Measurements from ENCODE around the gene DUSP28. TPM values are rescaled to one million over a fixed set of nuclear protein-coding genes. Genes with fewer than 3 reads are reported as not detected.

The DUSP28 gene
- total RNA-seq, 6 experiments from 2014 or later: 3.1 to 5.0 (median 4.3) TPM

- Mint-ChIP-seq H3K4me3 (peak overlapping the region; percentile 46), H3K27me3 (ENCODE audit: insufficient read depth) (peaks cover 3% of the 10 kb centered on the region), H3K27ac (peak overlapping the region; percentile 87), H3K36me3 (ENCODE audit: low read depth) (peaks cover 23% of the 10 kb centered on the region), H3K9me3 (0 out of 2 replicates have a peak, but pooled peaks cover 4% of the 10 kb centered on the region), H3K4me1 (ENCODE audit: low read depth) (peaks cover 51% of the 10 kb centered on the region)
- peak; percentile 90 for DNase-seq
- peak; percentile 44; the same call in 1 of the 2 replicates for TF ChIP-seq CTCF (IDR thresholded peaks at IDR 0.05)
Measured at GRCh38 chr2:240579771-240580614, 19.8 kb downstream of the DUSP28 start.

- H3K36me3 Mint-ChIP-seq (ENCODE audit: low read depth): peaks cover 23% of the 10 kb centered on the region
- peaks cover 5% of the 10 kb centered on the region; the same call in 1 of the 2 replicates for H3K27me3 Mint-ChIP-seq (ENCODE audit: insufficient read depth)
- 0 out of 2 replicates have a peak, but pooled peaks cover 4% of the 10 kb centered on the region for H3K9me3 Mint-ChIP-seq
- no peak for TF ChIP-seq CTCF (IDR thresholded peaks at IDR 0.05)
- H3K4me1 Mint-ChIP-seq (ENCODE audit: low read depth): peaks cover 52% of the 10 kb centered on the region
- peak; percentile 23 for DNase-seq
- peak overlapping the region; percentile 18; the same call in 1 of the 2 replicates for H3K4me3 Mint-ChIP-seq
- H3K27ac Mint-ChIP-seq: no peak overlapping the region; the same call in 1 of the 2 replicates
Measured at GRCh38 chr2:240581811-240582210, 21.7 kb downstream of the DUSP28 start.

GRCh38 chr2:240582781-240583180, 22.6 kb downstream of the DUSP28 start:
- DNase-seq: peak; percentile 9
- Mint-ChIP-seq H3K27ac (peak overlapping the region; percentile 26; the same call in 1 of the 2 replicates), H3K36me3 (ENCODE audit: low read depth) (peaks cover 23% of the 10 kb centered on the region), H3K9me3 (0 out of 2 replicates have a peak, but pooled peaks cover 4% of the 10 kb centered on the region), H3K4me3 (peak overlapping the region; percentile 34; the same call in 1 of the 2 replicates), H3K4me1 (ENCODE audit: low read depth) (peaks cover 59% of the 10 kb centered on the region), H3K27me3 (ENCODE audit: insufficient read depth) (peaks cover 6% of the 10 kb centered on the region)
- TF ChIP-seq CTCF (IDR thresholded peaks at IDR 0.05): no peak

GRCh38 chr2:240583774-240584173, 23.6 kb downstream of the DUSP28 start:
- no peak overlapping the region for H3K27ac Mint-ChIP-seq
- no peak for TF ChIP-seq CTCF (IDR thresholded peaks at IDR 0.05)
- H3K4me3 Mint-ChIP-seq: no peak overlapping the region
- H3K4me1 Mint-ChIP-seq (ENCODE audit: low read depth): peaks cover 69% of the 10 kb centered on the region
- DNase-seq: no peak
- H3K36me3 Mint-ChIP-seq (ENCODE audit: low read depth): peaks cover 23% of the 10 kb centered on the region
- peaks cover 6% of the 10 kb centered on the region for H3K27me3 Mint-ChIP-seq (ENCODE audit: insufficient read depth)
- H3K9me3 Mint-ChIP-seq: 0 out of 2 replicates have a peak, but pooled peaks cover 4% of the 10 kb centered on the region

GRCh38 chr2:240584486-240585031, 24.4 kb downstream of the DUSP28 start:
- Mint-ChIP-seq H3K4me1 (ENCODE audit: low read depth) (peaks cover 69% of the 10 kb centered on the region), H3K27ac (peak overlapping the region; percentile 46; the same call in 1 of the 2 replicates)
- no peak for TF ChIP-seq CTCF (IDR thresholded peaks at IDR 0.05)

More at GRCh38 chr2:240584486-240585031, 24.4 kb downstream of the DUSP28 start:
- H3K27me3 Mint-ChIP-seq (ENCODE audit: insufficient read depth): peaks cover 6% of the 10 kb centered on the region
- H3K4me3 Mint-ChIP-seq: peak overlapping the region; percentile 97
- 0 out of 2 replicates have a peak, but pooled peaks cover 4% of the 10 kb centered on the region for H3K9me3 Mint-ChIP-seq
- DNase-seq: no peak
- H3K36me3 Mint-ChIP-seq (ENCODE audit: low read depth): peaks cover 23% of the 10 kb centered on the region

Data from HFFc6 (cell line).